HCT116 (cell line): ENCODE data around the gene RSPH4A. TPM values are rescaled to one million over a fixed set of nuclear protein-coding genes. Genes with fewer than 3 reads are reported as not detected.

Source experiments
- ATAC-seq: fragments of 200-7000 bp; cut with Tn5 transposase; 2 replicates; pipeline ENCODE4 v1.9.1; 2020; ENCODE audit warnings: mild to moderate bottlenecking, moderate library complexity
- BruUV-seq: library from RNA; stranded (reverse); fragments of 400-500 nt; replicated peaks from 2 replicates; lab custom pipeline; 2021; lab: Mats Ljungman, UMichigan
- CTCF ChIA-PET: fragments of 300-600 bp; sonication (Branson Sonifier 250); formaldehyde crosslinking; loops from one replicate; lab custom pipeline; 2021; ENCODE audit warnings: antibody characterized with exemption; lab: Charles Lee
- POLR2A ChIA-PET: fragments of 300-600, 350-600 bp; sonication (Branson Sonifier 250); formaldehyde crosslinking; loops from one replicate; lab custom pipeline; 2021; ENCODE audit warnings: antibody characterized with exemption; lab: Charles Lee
- RAD21 ChIA-PET, 2 experiments: fragments of 300-600 bp; sonication (Branson Sonifier 250); formaldehyde crosslinking; loops; one replicate each; lab custom pipeline; 2023; ENCODE audit warnings: low total read pairs in 2 of 2; ENCODE audit not compliant: uncharacterized antibody in 2 of 2, unreplicated experiment in 2 of 2, low non-redundant PET in 1 of 2; lab: Charles Lee
- DNase-seq: peaks from one replicate; pipeline ENCODE4 v3.0.0-alpha.2; 2010; ENCODE audit warnings: low read depth, low spot score
- H2AFZ ChIP-seq: fragments of 200-600 bp; shearing (Covaris generic), sonication (generic); 2 replicates; pipeline ENCODE4 v1.6.1; 2017; ENCODE audit warnings: low read depth, mixed run types, mixed read lengths, antibody characterized with exemption, low read length; ENCODE audit not compliant: poor library complexity, severe bottlenecking
- H3K27ac ChIP-seq: 2 replicates; pipeline ENCODE4 v1.5.1; 2012; ENCODE audit warnings: low read depth, low read length
- H3K27me3 ChIP-seq: fragments of 200-600 bp; sonication (generic); 2 replicates; pipeline ENCODE4 v1.6.1; 2016; ENCODE audit warnings: mixed run types, low read length, mixed read lengths; ENCODE audit not compliant: insufficient read depth
- H3K36me3 ChIP-seq, 2 experiments: fragments of 200-500 bp in 1 of 2; fragments of 200-600 bp in 1 of 2; sonication (Bioruptor generic) in 1 of 2; sonication (generic) in 1 of 2; 2 replicates each; pipeline versions ENCODE4 v1.5.1 to v1.6.1; 2014 to 2016; ENCODE audit warnings: low read length in 2 of 2, inconsistent platforms in 1 of 2, mixed read lengths in 1 of 2, mixed run types in 1 of 2; ENCODE audit not compliant: insufficient read depth in 2 of 2, control insufficient read depth in 1 of 2
- H3K4me1 ChIP-seq, 2 experiments: fragments of 200-600 bp in 1 of 2; sonication (generic) in 1 of 2; 2 replicates each; pipeline versions ENCODE4 v1.5.1 to v1.6.1; 2012 to 2017; ENCODE audit warnings: low read length in 2 of 2, inconsistent platforms in 1 of 2, mild to moderate bottlenecking in 1 of 2, mixed read lengths in 1 of 2, mixed run types in 1 of 2, moderate library complexity in 1 of 2; ENCODE audit not compliant: insufficient read depth in 2 of 2, control insufficient read depth in 1 of 2
- H3K4me2 ChIP-seq: fragments of 200-600 bp; sonication (generic); 2 replicates; pipeline ENCODE4 v1.6.1; 2017; ENCODE audit warnings: mixed run types, low read length, mixed read lengths
- H3K4me3 ChIP-seq, 2 experiments: fragments of 200-600 bp in 1 of 2; sonication (generic) in 1 of 2; replicated peaks in 1 of 2; 2 replicates each; pipeline ENCODE4 v1.5.1; 2011 to 2016; ENCODE audit warnings: low read length in 2 of 2, control low read depth in 1 of 2, low read depth in 1 of 2, mild to moderate bottlenecking in 1 of 2, mixed read lengths in 1 of 2, mixed run types in 1 of 2
- H3K79me2 ChIP-seq: fragments of 200-600 bp; sonication (generic); 2 replicates; pipeline ENCODE4 v1.6.1; 2017; ENCODE audit warnings: mild to moderate bottlenecking, mixed run types, low read length, moderate library complexity, mixed read lengths; ENCODE audit not compliant: insufficient read depth
- H3K9ac ChIP-seq: fragments of 200-600 bp; sonication (generic); 2 replicates; pipeline ENCODE4 v1.6.1; 2016; ENCODE audit warnings: low read length, mixed read lengths
- H3K9me2 ChIP-seq: fragments of 200-600 bp; sonication (generic), shearing (Covaris generic); 2 replicates; pipeline ENCODE4 v1.6.1; 2017; ENCODE audit warnings: mixed run types, mild to moderate bottlenecking, moderate library complexity; ENCODE audit not compliant: insufficient read depth
- H3K9me3 ChIP-seq, 2 experiments: fragments of 200-500 bp in 1 of 2; fragments of 200-600 bp in 1 of 2; sonication (Bioruptor generic) in 1 of 2; sonication (generic) in 1 of 2; 2 replicates each; pipeline ENCODE4 v1.6.1; 2014 to 2017; ENCODE audit warnings: low read length in 2 of 2, mixed read lengths in 2 of 2, inconsistent platforms in 1 of 2, low read depth in 1 of 2, mild to moderate bottlenecking in 1 of 2, mixed run types in 1 of 2, moderate library complexity in 1 of 2; ENCODE audit not compliant: control insufficient read depth in 1 of 2, insufficient read depth in 1 of 2
- H4K20me1 ChIP-seq: fragments of 200-600 bp; sonication (generic), shearing (Covaris generic); 2 replicates; pipeline ENCODE4 v1.6.1; 2017; ENCODE audit warnings: mixed run types, mild to moderate bottlenecking, moderate library complexity; ENCODE audit not compliant: insufficient read depth
- CEBPB ChIP-seq: IDR thresholded peaks from 2 replicates; pipeline ENCODE4 v1.6.1; 2012; ENCODE audit warnings: low read depth
- EGR1 ChIP-seq: IDR thresholded peaks from 2 replicates; pipeline ENCODE4 v1.6.1; 2012; ENCODE audit warnings: low read depth
- EZH2phosphoT487 ChIP-seq: fragments of 200-600 bp; IDR thresholded peaks from 2 replicates; pipeline ENCODE4 v1.6.1; 2018; ENCODE audit warnings: antibody characterized with exemption, borderline replicate concordance
- ZFX ChIP-seq: fragments of 450-650 bp; IDR thresholded peaks from 2 replicates; pipeline ENCODE4 v1.6.1; 2017
- intact Hi-C: fragments of 100-400 bp; cut with micrococcal nuclease; formaldehyde crosslinking; loops from 2 replicates; pipeline ENCODE4 v1.10.0; 2022
- total RNA-seq: library from RNA; stranded (reverse); gene quantifications from one replicate; pipeline ENCODE4 v1.2.1, GENCODE V29; 2021; ENCODE audit not compliant: unreplicated experiment
- TF ChIP-seq, protein P1 (sequence below): IDR thresholded peaks from 2 replicates; pipeline ENCODE4 v1.6.1; 2012
- TF ChIP-seq, protein P2 (sequence below): IDR thresholded peaks from 2 replicates; pipeline ENCODE4 v1.6.1; 2012; ENCODE audit warnings: low read depth

RSPH4A gene
- total RNA-seq, 1 experiment from 2014 or later: 0.27 TPM

DNA sequence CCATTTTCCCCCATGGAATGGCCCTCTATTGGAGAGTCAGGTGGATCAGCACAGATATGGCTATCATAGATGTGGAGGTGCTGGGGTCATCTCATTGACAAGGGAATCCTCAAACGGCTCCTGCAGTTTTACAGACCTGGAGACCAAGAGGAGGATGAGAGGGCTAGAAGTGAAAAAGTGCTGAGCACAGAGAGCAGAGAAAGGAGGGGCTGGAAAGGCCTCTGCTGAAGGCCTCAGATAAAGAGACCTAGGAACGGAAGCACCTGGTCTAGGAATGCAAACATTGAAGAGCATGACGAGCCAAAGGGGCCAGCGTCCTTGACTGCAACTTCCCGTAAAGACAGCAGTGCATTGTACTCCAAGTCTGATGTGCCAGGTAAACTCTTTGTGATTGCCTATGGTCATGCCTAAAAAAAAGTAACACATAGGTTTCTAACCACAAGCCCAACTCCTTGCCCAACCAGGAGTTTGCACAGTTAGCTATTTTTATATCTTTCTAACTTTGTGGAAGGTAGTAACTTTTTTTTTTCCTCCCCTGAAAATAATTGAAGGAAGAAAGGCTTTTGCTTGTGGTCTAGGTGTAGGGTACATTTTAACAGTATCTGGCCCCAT, 15.2 kb downstream of the RSPH4A start:
- CTCF ChIA-PET: no interaction called here
- BruUV-seq: no TSS peak
- Histone ChIP-seq H3K27me3 (no peaks in the 10 kb centered on the region), H3K79me2 (no peaks in the 10 kb centered on the region), H3K4me2 (no peak overlapping the region), H3K9me2 (no peaks in the 10 kb centered on the region), H4K20me1 (no peaks in the 10 kb centered on the region; the same call in 1 of the 2 replicates), H2AFZ (no peak overlapping the region), H3K4me3 (no peak overlapping the region), H3K9ac (no peak overlapping the region), H3K36me3 (peaks cover 0 to 13% of the 10 kb centered on the region in 2 experiments; a peak in 1 of 4 replicates), H3K9me3 (no peaks in the 10 kb centered on the region; a peak in 1 of 4 replicates), H3K27ac (no peak overlapping the region), H3K4me1 (no peaks in the 10 kb centered on the region)
- no peak for TF ChIP-seq EGR1
- no peak for TF ChIP-seq EZH2phosphoT487
- TF ChIP-seq, protein P1, sequence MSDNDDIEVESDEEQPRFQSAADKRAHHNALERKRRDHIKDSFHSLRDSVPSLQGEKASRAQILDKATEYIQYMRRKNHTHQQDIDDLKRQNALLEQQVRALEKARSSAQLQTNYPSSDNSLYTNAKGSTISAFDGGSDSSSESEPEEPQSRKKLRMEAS: no peak
- TF ChIP-seq CEBPB: no peak
- no peak for TF ChIP-seq ZFX
- TF ChIP-seq, protein P2, sequence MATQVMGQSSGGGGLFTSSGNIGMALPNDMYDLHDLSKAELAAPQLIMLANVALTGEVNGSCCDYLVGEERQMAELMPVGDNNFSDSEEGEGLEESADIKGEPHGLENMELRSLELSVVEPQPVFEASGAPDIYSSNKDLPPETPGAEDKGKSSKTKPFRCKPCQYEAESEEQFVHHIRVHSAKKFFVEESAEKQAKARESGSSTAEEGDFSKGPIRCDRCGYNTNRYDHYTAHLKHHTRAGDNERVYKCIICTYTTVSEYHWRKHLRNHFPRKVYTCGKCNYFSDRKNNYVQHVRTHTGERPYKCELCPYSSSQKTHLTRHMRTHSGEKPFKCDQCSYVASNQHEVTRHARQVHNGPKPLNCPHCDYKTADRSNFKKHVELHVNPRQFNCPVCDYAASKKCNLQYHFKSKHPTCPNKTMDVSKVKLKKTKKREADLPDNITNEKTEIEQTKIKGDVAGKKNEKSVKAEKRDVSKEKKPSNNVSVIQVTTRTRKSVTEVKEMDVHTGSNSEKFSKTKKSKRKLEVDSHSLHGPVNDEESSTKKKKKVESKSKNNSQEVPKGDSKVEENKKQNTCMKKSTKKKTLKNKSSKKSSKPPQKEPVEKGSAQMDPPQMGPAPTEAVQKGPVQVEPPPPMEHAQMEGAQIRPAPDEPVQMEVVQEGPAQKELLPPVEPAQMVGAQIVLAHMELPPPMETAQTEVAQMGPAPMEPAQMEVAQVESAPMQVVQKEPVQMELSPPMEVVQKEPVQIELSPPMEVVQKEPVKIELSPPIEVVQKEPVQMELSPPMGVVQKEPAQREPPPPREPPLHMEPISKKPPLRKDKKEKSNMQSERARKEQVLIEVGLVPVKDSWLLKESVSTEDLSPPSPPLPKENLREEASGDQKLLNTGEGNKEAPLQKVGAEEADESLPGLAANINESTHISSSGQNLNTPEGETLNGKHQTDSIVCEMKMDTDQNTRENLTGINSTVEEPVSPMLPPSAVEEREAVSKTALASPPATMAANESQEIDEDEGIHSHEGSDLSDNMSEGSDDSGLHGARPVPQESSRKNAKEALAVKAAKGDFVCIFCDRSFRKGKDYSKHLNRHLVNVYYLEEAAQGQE: no peak
- ATAC-seq (no peak), DNase-seq (no peak)
- intact Hi-C loops: no loop called here
- RAD21 ChIA-PET: no interaction called here
- POLR2A ChIA-PET: no interaction called here
